HL-60 (cell line): ENCODE measurements around the gene KCNMA1.
"Not testable (repeated sequence)": the region's sequence is repeated elsewhere in the genome, so short reads cannot be mapped to it uniquely, and the experiment has no call there.

Experiments used
- DNase-seq, 2 experiments: peaks; one replicate each; pipeline ENCODE4 v3.0.0-alpha.2; 2010 to 2020; ENCODE audit warnings: low read depth in 1 of 2, low spot score in 1 of 2
- H3K27ac ChIP-seq: fragments of 250-450 bp; sonication (Bioruptor Pico); replicated peaks from 2 replicates; pipeline ENCODE4 v1.5.1; 2020; ENCODE audit warnings: mild to moderate bottlenecking, moderate library complexity
- H3K27me3 ChIP-seq: fragments of 250-450 bp; sonication (Bioruptor Pico); 2 replicates; pipeline ENCODE4 v1.5.1; 2021; ENCODE audit warnings: mild to moderate bottlenecking, moderate library complexity; ENCODE audit not compliant: insufficient read depth, poor library complexity, severe bottlenecking
- H3K4me3 ChIP-seq: replicated peaks from 2 replicates; pipeline ENCODE4 v1.5.1; 2011; ENCODE audit warnings: mild to moderate bottlenecking, control low read depth, low read length; ENCODE audit not compliant: insufficient read depth
- CTCF ChIP-seq: IDR thresholded peaks from one replicate; pipeline ENCODE4 v1.5.1; 2011; ENCODE audit warnings: low read length, control low read depth, inconsistent platforms; ENCODE audit not compliant: insufficient read depth
- GABPA ChIP-seq: IDR thresholded peaks from 2 replicates; pipeline ENCODE4 v1.6.1; 2012; ENCODE audit warnings: low read depth
- POLR2AphosphoS5 ChIP-seq: IDR thresholded peaks from 2 replicates; pipeline ENCODE4 v1.6.1; 2012; ENCODE audit warnings: low read depth
- SPI1 ChIP-seq: IDR thresholded peaks from 2 replicates; pipeline ENCODE4 v1.6.1; 2012; ENCODE audit warnings: low read depth, mild to moderate bottlenecking, borderline replicate concordance
- TF ChIP-seq, protein P1 (sequence below): IDR thresholded peaks from 2 replicates; pipeline ENCODE4 v1.6.1; 2012; ENCODE audit warnings: low read depth; ENCODE audit not compliant: insufficient replicate concordance

Gene KCNMA1

DNA sequence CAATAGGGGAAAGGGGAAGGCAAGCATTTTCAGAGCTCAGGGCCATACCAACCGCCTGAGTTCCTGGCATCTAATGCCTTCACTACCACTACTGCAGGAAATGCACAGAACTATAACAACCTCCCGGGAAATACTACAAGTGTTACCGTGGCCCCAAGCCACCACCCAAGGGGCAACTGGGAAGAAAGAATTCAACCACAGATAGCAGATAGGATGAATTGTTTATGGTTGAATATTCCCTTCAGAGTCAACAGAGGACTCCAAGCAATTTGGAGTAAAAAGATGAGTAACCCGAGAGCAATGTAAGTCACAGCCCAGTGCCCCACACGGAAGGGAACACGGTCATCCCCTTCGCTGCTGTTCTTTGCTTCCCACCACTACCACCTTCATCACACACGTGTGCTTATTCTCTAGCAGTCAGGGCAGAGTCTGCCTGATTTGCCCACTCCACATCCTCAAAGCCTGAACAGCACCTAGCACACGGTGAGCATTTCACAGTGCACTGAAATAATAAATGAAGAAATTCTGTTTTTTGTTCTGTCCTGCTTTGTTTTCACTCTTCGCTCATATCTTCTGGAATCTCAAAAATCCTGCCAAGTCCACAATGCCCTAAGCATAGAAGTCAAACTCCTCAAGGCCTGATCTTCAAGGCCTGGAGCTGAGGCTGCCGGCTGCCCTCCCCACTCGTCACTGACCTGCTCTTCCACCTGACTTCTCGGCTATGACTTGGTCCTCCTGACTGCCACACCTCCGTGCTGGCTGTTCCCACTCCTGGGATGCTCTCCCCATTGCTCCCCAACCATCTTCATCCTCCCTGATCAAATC is 221.1 kb downstream of the KCNMA1 start:
- no peaks in the 10 kb centered on the region for H3K27me3 ChIP-seq
- DNase-seq, result no peak
- TF ChIP-seq CTCF (no peak), GABPA (no peak), SPI1 (no peak), POLR2AphosphoS5 (no peak)
- TF ChIP-seq, protein P1, sequence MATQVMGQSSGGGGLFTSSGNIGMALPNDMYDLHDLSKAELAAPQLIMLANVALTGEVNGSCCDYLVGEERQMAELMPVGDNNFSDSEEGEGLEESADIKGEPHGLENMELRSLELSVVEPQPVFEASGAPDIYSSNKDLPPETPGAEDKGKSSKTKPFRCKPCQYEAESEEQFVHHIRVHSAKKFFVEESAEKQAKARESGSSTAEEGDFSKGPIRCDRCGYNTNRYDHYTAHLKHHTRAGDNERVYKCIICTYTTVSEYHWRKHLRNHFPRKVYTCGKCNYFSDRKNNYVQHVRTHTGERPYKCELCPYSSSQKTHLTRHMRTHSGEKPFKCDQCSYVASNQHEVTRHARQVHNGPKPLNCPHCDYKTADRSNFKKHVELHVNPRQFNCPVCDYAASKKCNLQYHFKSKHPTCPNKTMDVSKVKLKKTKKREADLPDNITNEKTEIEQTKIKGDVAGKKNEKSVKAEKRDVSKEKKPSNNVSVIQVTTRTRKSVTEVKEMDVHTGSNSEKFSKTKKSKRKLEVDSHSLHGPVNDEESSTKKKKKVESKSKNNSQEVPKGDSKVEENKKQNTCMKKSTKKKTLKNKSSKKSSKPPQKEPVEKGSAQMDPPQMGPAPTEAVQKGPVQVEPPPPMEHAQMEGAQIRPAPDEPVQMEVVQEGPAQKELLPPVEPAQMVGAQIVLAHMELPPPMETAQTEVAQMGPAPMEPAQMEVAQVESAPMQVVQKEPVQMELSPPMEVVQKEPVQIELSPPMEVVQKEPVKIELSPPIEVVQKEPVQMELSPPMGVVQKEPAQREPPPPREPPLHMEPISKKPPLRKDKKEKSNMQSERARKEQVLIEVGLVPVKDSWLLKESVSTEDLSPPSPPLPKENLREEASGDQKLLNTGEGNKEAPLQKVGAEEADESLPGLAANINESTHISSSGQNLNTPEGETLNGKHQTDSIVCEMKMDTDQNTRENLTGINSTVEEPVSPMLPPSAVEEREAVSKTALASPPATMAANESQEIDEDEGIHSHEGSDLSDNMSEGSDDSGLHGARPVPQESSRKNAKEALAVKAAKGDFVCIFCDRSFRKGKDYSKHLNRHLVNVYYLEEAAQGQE, result no peak
- no peak overlapping the region for H3K4me3 ChIP-seq
- H3K27ac ChIP-seq, result no peak overlapping the region

GRCh38 chr10:77415313-77415960 is 222.2 kb downstream of the KCNMA1 start:
- no peak for TF ChIP-seq POLR2AphosphoS5
- no peak for TF ChIP-seq CTCF
- no peak for TF ChIP-seq GABPA
- TF ChIP-seq SPI1, result no peak
- TF ChIP-seq, protein P1, result no peak
- DNase-seq, result no peak
- H3K27ac ChIP-seq, result no peak overlapping the region
- no peak overlapping the region for H3K4me3 ChIP-seq
- no peaks in the 10 kb centered on the region for H3K27me3 ChIP-seq

DNA sequence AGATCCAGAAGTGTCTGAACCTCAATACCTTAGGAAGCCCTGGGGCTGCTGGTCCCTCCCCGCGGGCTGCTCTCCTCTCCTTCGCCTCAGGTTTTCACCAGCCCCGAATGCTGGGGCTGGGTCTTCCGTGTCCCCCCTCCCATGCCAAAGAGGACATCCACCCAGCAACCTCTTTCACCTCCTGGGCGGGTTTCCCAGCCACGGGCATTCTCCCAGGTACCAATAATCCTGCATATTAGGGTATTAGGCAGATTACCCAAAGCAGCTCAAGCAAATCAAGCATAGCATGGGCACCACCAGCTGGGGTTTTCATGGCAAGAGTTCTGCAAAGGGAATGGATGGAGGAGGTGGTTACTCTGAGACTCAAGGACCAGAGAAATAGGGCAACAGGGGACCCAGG is 224.4 kb downstream of the KCNMA1 start:
- no peak for DNase-seq
- Histone ChIP-seq H3K4me3 (no peak overlapping the region), H3K27me3 (no peaks in the 10 kb centered on the region), H3K27ac (no peak overlapping the region)
- TF ChIP-seq, protein P1, result no peak
- TF ChIP-seq CTCF (no peak), POLR2AphosphoS5 (no peak), GABPA (no peak), SPI1 (no peak)

GRCh38 chr10:77412573-77413133 is 225.0 kb downstream of the KCNMA1 start:
- not testable (repeated sequence) for H3K4me3 ChIP-seq, H3K27ac ChIP-seq, DNase-seq, H3K27me3 ChIP-seq
